A549 (cell line): Measurements from ENCODE around the gene RNASE12. TPM values are rescaled to one million over a fixed set of nuclear protein-coding genes. Genes with fewer than 3 reads are reported as not detected.

ENCODE experiments used
- ATAC-seq, 2 experiments: fragments of 200-7000 bp in 1 of 2; fragments of >200 bp in 1 of 2; cut with Nextera tagmentation in 1 of 2; cut with Tn5 transposase in 1 of 2; 3 replicates each; pipeline versions ENCODE4 v1.8.0 to v1.9.1; 2018 to 2020; ENCODE audit warnings: mild to moderate bottlenecking in 1 of 2, moderate library complexity in 1 of 2
- CTCF ChIA-PET: fragments of 300-600 bp; sonication (Branson Sonifier 250); formaldehyde crosslinking; extraction: SDS; loops from one replicate; lab custom pipeline; 2021; ENCODE audit warnings: antibody characterized with exemption, inconsistent platforms; lab: Yijun Ruan, JAX
- POLR2A ChIA-PET: fragments of 350-600 bp; formaldehyde crosslinking; extraction: SDS; loops from one replicate; lab custom pipeline; 2021; ENCODE audit warnings: antibody characterized with exemption, inconsistent platforms; lab: Yijun Ruan, JAX
- DNase-seq, 2 experiments: peaks; one replicate each; pipeline versions ENCODE4 v3.0.0 to v3.0.0-alpha.2; 2011 to 2016; ENCODE audit warnings: low read depth in 1 of 2, low spot score in 1 of 2
- FAIRE-seq: peaks from 2 replicates; lab custom pipeline; 2011; peaks lifted over from hg19 to GRCh38; lab: Jason Lieb, UNC
- H3K27ac ChIP-seq, 2 experiments: fragments of >200 bp; sonication (Bioruptor Twin); formaldehyde crosslinking; 3 replicates each; pipeline ENCODE4 v1.5.1; 2016 to 2017
- H3K4me1 ChIP-seq: fragments of >200 bp; sonication (Bioruptor Twin); formaldehyde crosslinking; 3 replicates; pipeline ENCODE4 v1.6.1; 2016
- H3K4me2 ChIP-seq: fragments of >200 bp; sonication (Bioruptor Twin); formaldehyde crosslinking; 3 replicates; pipeline ENCODE4 v1.6.1; 2016
- H3K4me3 ChIP-seq: fragments of >200 bp; sonication (Bioruptor Twin); formaldehyde crosslinking; 3 replicates; pipeline ENCODE4 v1.5.1; 2016
- H3K9me3 ChIP-seq: fragments of >200 bp; sonication (Bioruptor Twin); formaldehyde crosslinking; 3 replicates; pipeline ENCODE4 v1.6.1; 2016
- EHMT2 ChIP-seq: fragments of 200-600 bp; sonication (generic); IDR thresholded peaks from 2 replicates; pipeline ENCODE4 v1.6.1; 2016; ENCODE audit warnings: antibody characterized with exemption, low read depth, mild to moderate bottlenecking, moderate library complexity
- FOXS1 ChIP-seq: fragments of 250-450 bp; sonication (Bioruptor Pico); IDR thresholded peaks from 2 replicates; pipeline ENCODE4 v1.5.0; 2020; ENCODE audit warnings: mild to moderate bottlenecking, moderate library complexity
- GATA3 ChIP-seq: IDR thresholded peaks from 2 replicates; pipeline ENCODE4 v1.6.1; 2012; ENCODE audit warnings: borderline replicate concordance
- HEYL ChIP-seq: fragments of 250-450 bp; sonication (Bioruptor Pico); IDR thresholded peaks from 2 replicates; pipeline ENCODE4 v1.8.0; 2021; ENCODE audit warnings: mild to moderate bottlenecking, moderate library complexity
- KDM5A ChIP-seq: fragments of 200-600 bp; sonication (generic); IDR thresholded peaks from 2 replicates; pipeline ENCODE4 v1.6.1; 2016; ENCODE audit warnings: antibody characterized with exemption, mild to moderate bottlenecking
- MAFK ChIP-seq: fragments of 450-650 bp; IDR thresholded peaks from 2 replicates; pipeline ENCODE4 v1.6.1; 2014; ENCODE audit not compliant: partially characterized antibody
- NFE2L2 ChIP-seq: fragments of 150-350 bp; conservative IDR thresholded peaks from 2 replicates; pipeline ENCODE4 v1.6.1; 2014; ENCODE audit warnings: low read length
- NPAS2 ChIP-seq: fragments of 250-450 bp; sonication (Bioruptor Pico); IDR thresholded peaks from 2 replicates; pipeline ENCODE4 v1.8.0; 2022; ENCODE audit warnings: mild to moderate bottlenecking, moderate library complexity, borderline replicate concordance
- POLR2AphosphoS2 ChIP-seq: conservative IDR thresholded peaks from 2 replicates; pipeline ENCODE4 v1.6.1; 2012; ENCODE audit warnings: low read length, improper control_type of control experiment, inconsistent platforms
- REST ChIP-seq: fragments of 200-600 bp; sonication (generic); IDR thresholded peaks from 2 replicates; pipeline ENCODE4 v1.6.1; 2016; ENCODE audit warnings: antibody characterized with exemption, mild to moderate bottlenecking, moderate library complexity
- RNF2 ChIP-seq: fragments of 200-600 bp; sonication (generic); IDR thresholded peaks from 2 replicates; pipeline ENCODE4 v1.6.1; 2016; ENCODE audit warnings: low read depth, mild to moderate bottlenecking, antibody characterized with exemption, moderate library complexity, borderline replicate concordance
- TFCP2L1 ChIP-seq: fragments of 250-450 bp; sonication (Bioruptor Pico); IDR thresholded peaks from 2 replicates; pipeline ENCODE4 v1.5.0; 2021; ENCODE audit warnings: mild to moderate bottlenecking
- WGBS: methylation state at CpG from one replicate; pipeline ENCODE4 v1.1.6; 2017; ENCODE audit errors: missing lambda C conversion rate; 5-methylcytosine and 5-hydroxymethylcytosine counted together
- polyA plus RNA-seq, 4 experiments: library from polyadenylated mRNA; depleted of rRNA in 3 of 4; stranded (reverse); fragments of >200 nt; fragmentation: RNase III in 1 of 4; extraction: RNeasy Plus Mini Kit Qiagen cat#74134 plus additional on column Dnase treatment in 1 of 4; gene quantifications; 2 replicates in 3 of 4; 3 replicates in 1 of 4; pipeline ENCODE4 v1.2.3, GENCODE V29; 2011 to 2017
- TF ChIP-seq, protein P1 (sequence below): IDR thresholded peaks from 2 replicates; pipeline ENCODE4 v1.6.1; 2012; ENCODE audit warnings: low read depth, borderline replicate concordance
- TF ChIP-seq, protein P2 (sequence below): fragments of >200 bp; sonication (Bioruptor Twin); formaldehyde crosslinking; IDR thresholded peaks from 3 replicates; pipeline ENCODE4 v1.5.1; 2016
- TF ChIP-seq, protein P3 (sequence below): fragments of 150-350 bp; IDR thresholded peaks from 2 replicates; pipeline ENCODE4 v1.6.1; 2014; ENCODE audit warnings: low read depth, mild to moderate bottlenecking, low read length

RNASE12 gene
- polyA plus RNA-seq, 2 of the 4 experiments (the other 2 are of a cell fraction): not detected

- CTCF ChIA-PET: interaction anchor here (0.7 to 1.7 kb wide), 6 partner anchors 8 to 99 kb away, joined by 3 to 8 read pairs (median 4); no protein-coding TSS in a partner anchor
- TF ChIP-seq REST (no peak), MAFK (no peak), EHMT2 (no peak), POLR2AphosphoS2 (no peak)
- TF ChIP-seq, protein P1, sequence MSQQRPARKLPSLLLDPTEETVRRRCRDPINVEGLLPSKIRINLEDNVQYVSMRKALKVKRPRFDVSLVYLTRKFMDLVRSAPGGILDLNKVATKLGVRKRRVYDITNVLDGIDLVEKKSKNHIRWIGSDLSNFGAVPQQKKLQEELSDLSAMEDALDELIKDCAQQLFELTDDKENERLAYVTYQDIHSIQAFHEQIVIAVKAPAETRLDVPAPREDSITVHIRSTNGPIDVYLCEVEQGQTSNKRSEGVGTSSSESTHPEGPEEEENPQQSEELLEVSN: no peak
- WGBS: 37% methylated on average over 6 of the region's 6 CpGs
- Histone ChIP-seq H3K4me3 (no peak within 1 kb of the TSS), H3K27ac (no peak within 1 kb of the TSS), H3K4me2 (no peak within 1 kb of the TSS), H3K9me3 (no peaks in the 10 kb centered on the region), H3K4me1 (no peaks in the 10 kb centered on the region)
- no peak for ATAC-seq
- no peak for FAIRE-seq
- no peak for DNase-seq
- POLR2A ChIA-PET: no interaction called here
These were observed 3.6 kb downstream of the RNASE12 start, which contains the start of gene RNASE11 for GRCh38 chr14:20587489-20588154. Gene RNASE11, minus strand, starts transcription at chr14:20588001.

DNA sequence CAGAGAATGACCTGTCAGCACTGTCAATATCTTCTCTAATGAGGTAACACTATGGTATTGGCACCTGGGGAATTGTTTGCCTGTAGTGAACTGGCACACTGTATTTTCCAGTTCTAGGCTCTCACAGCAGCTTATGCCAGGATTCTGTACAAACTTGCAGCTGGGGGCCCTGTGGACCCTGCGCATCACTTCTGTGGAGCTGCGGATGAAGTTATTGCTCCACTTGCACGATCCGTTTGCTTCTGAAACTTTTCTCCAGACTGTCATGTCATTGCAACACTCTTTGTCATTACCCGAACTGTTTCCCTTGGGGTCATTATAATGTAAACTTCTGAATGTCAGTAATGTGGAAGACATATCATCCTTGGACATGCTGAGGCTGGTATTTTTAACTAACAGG is 7.3 kb downstream of the RNASE12 start:
- POLR2A ChIA-PET: no interaction called here
- no peak for FAIRE-seq
- TF ChIP-seq EHMT2 (no peak), NPAS2 (CRISPR knock-in tag) (no peak), POLR2AphosphoS2 (no peak), GATA3 (no peak), NFE2L2 (no peak), TFCP2L1 (CRISPR knock-in tag) (no peak), FOXS1 (no peak), RNF2 (no peak), HEYL (CRISPR knock-in tag) (no peak), KDM5A (no peak)
- TF ChIP-seq, protein P2, sequence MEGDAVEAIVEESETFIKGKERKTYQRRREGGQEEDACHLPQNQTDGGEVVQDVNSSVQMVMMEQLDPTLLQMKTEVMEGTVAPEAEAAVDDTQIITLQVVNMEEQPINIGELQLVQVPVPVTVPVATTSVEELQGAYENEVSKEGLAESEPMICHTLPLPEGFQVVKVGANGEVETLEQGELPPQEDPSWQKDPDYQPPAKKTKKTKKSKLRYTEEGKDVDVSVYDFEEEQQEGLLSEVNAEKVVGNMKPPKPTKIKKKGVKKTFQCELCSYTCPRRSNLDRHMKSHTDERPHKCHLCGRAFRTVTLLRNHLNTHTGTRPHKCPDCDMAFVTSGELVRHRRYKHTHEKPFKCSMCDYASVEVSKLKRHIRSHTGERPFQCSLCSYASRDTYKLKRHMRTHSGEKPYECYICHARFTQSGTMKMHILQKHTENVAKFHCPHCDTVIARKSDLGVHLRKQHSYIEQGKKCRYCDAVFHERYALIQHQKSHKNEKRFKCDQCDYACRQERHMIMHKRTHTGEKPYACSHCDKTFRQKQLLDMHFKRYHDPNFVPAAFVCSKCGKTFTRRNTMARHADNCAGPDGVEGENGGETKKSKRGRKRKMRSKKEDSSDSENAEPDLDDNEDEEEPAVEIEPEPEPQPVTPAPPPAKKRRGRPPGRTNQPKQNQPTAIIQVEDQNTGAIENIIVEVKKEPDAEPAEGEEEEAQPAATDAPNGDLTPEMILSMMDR: no peak
- TF ChIP-seq, protein P3, sequence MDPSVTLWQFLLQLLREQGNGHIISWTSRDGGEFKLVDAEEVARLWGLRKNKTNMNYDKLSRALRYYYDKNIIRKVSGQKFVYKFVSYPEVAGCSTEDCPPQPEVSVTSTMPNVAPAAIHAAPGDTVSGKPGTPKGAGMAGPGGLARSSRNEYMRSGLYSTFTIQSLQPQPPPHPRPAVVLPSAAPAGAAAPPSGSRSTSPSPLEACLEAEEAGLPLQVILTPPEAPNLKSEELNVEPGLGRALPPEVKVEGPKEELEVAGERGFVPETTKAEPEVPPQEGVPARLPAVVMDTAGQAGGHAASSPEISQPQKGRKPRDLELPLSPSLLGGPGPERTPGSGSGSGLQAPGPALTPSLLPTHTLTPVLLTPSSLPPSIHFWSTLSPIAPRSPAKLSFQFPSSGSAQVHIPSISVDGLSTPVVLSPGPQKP: no peak
- TF ChIP-seq, protein P1: no peak
- TF ChIP-seq, all 56 proteins: peak for 0

More for the DNA sequence above, 7.3 kb downstream of the RNASE12 start:
- Histone ChIP-seq H3K27ac (no peak overlapping the region), H3K4me2 (no peak overlapping the region), H3K4me3 (no peak overlapping the region), H3K4me1 (no peaks in the 10 kb centered on the region), H3K9me3 (no peaks in the 10 kb centered on the region)
- DNase-seq (no peak), ATAC-seq (no peak)
- 72% methylated on average over 5 of the region's 5 CpGs for WGBS
- CTCF ChIA-PET: interaction anchor here (1.2 kb wide), 1 partner anchor 12 kb away, joined by 3 read pairs; no protein-coding TSS in a partner anchor
